Neural crest cell (in vitro differentiated cells): ENCODE measurements around the gene SYDE1. TPM values are rescaled to one million over a fixed set of nuclear protein-coding genes. Genes with fewer than 3 reads are reported as not detected.

Experiments used
- DNase-seq: peaks from one replicate; pipeline ENCODE4 v3.0.0; 2021; ENCODE audit warnings: low read depth, mixed read lengths, low spot score
- H3K27ac Mint-ChIP-seq: one replicate; pipeline ENCODE4 v1.8.0; 2021; ENCODE audit warnings: mild to moderate bottlenecking, mixed read lengths; ENCODE audit not compliant: unreplicated experiment
- H3K27me3 Mint-ChIP-seq: 2 replicates; pipeline ENCODE4 v1.8.0; 2021; ENCODE audit warnings: low read depth, mild to moderate bottlenecking, mixed read lengths
- H3K36me3 Mint-ChIP-seq: 2 replicates; pipeline ENCODE4 v1.8.0; 2021; ENCODE audit warnings: low read depth, mild to moderate bottlenecking, mixed read lengths
- H3K4me1 Mint-ChIP-seq: 2 replicates; pipeline ENCODE4 v1.8.0; 2021; ENCODE audit warnings: mixed read lengths
- H3K4me3 Mint-ChIP-seq: one replicate; pipeline ENCODE4 v1.8.0; 2021; ENCODE audit warnings: mild to moderate bottlenecking, mixed read lengths
- H3K9me3 Mint-ChIP-seq: 2 replicates; pipeline ENCODE4 v1.8.0; 2021; ENCODE audit warnings: mixed read lengths
- total RNA-seq: library from RNA; stranded (reverse); gene quantifications from 2 replicates; pipeline ENCODE4 v1.2.1, GENCODE V29; 2021
- TF ChIP-seq, protein P1 (sequence below): fragments of 200-600 bp; sonication (generic); conservative IDR thresholded peaks from 2 replicates; pipeline ENCODE4 v1.5.0; 2021; ENCODE audit warnings: antibody characterized with exemption, mild to moderate bottlenecking

SYDE1 gene
- total RNA-seq, 1 donor from 2014 or later, result 24.7 TPM

DNA sequence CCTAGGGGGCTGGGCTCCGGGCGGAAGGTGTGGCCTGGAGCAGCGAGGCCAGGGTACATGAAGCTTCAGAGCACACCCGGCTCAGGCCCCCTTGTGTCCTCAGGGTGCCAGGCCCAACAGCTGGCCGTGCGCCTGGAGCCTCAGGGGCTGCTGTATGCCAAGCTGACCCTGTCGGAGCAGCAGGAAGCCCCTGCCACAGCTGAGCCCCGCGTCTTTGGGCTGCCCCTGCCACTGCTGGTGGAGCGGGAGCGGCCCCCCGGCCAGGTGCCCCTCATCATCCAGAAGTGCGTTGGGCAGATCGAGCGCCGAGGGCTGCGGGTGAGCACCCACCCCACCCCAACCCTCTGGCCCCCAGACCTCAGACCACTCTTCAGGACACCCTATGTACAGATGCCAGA, 3.2 kb downstream of the SYDE1 start:
- TF ChIP-seq, protein P1, sequence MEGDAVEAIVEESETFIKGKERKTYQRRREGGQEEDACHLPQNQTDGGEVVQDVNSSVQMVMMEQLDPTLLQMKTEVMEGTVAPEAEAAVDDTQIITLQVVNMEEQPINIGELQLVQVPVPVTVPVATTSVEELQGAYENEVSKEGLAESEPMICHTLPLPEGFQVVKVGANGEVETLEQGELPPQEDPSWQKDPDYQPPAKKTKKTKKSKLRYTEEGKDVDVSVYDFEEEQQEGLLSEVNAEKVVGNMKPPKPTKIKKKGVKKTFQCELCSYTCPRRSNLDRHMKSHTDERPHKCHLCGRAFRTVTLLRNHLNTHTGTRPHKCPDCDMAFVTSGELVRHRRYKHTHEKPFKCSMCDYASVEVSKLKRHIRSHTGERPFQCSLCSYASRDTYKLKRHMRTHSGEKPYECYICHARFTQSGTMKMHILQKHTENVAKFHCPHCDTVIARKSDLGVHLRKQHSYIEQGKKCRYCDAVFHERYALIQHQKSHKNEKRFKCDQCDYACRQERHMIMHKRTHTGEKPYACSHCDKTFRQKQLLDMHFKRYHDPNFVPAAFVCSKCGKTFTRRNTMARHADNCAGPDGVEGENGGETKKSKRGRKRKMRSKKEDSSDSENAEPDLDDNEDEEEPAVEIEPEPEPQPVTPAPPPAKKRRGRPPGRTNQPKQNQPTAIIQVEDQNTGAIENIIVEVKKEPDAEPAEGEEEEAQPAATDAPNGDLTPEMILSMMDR, result no peak
- H3K27ac Mint-ChIP-seq, result no peak overlapping the region
- H3K36me3 Mint-ChIP-seq, result peaks cover 12% of the 10 kb centered on the region
- peaks cover 15% of the 10 kb centered on the region for H3K4me1 Mint-ChIP-seq
- H3K9me3 Mint-ChIP-seq, result no peaks in the 10 kb centered on the region
- peak overlapping the region; percentile 67 for H3K4me3 Mint-ChIP-seq
- DNase-seq, result no peak
- no peaks in the 10 kb centered on the region for H3K27me3 Mint-ChIP-seq

DNA sequence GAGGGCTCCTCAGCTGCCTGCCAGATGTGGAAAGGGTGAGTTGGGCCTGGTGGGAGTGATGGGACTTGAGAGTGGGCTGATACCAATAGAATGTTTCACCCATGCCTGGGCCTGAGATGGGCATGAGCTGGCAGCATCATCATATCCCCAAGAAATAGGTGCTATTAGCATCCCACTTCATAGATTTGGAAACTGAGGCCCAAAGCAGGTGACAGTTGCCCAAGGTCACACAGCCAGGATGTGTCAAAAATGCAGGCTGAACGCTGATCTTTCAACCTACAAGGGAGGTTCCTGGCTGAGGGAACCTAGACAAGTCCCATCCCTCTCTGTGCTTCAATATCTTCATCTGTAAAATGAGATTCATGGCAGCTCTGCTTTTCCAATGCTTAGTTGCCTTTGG, 4.6 kb downstream of the SYDE1 start:
- Mint-ChIP-seq H3K9me3 (no peaks in the 10 kb centered on the region), H3K27ac (no peak overlapping the region), H3K4me3 (peak overlapping the region; percentile 66), H3K36me3 (peaks cover 12% of the 10 kb centered on the region), H3K4me1 (peaks cover 12% of the 10 kb centered on the region), H3K27me3 (no peaks in the 10 kb centered on the region)
- no peak for DNase-seq
- TF ChIP-seq, protein P1, result no peak

DNA sequence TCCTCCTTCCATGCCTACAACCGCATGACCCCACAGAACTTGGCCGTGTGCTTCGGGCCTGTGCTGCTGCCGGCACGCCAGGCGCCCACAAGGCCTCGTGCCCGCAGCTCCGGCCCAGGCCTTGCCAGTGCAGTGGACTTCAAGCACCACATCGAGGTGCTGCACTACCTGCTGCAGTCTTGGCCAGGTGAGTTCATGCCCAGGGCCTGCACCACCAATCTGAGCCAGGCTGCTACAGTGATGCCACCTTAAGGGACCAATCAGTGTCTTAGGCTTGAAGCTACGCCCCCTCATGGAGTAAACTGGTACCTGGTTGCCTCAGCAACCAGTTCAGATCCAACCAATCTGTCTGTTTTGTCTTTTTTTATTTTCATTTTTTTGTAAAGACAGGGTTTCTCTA, 5.2 kb downstream of the SYDE1 start:
- H3K27ac Mint-ChIP-seq, result no peak overlapping the region
- H3K4me3 Mint-ChIP-seq, result peak overlapping the region; percentile 66
- no peak for DNase-seq
- TF ChIP-seq, protein P1, result peak; percentile 30
- peaks cover 12% of the 10 kb centered on the region for H3K36me3 Mint-ChIP-seq
- no peaks in the 10 kb centered on the region for H3K9me3 Mint-ChIP-seq
- no peaks in the 10 kb centered on the region for H3K27me3 Mint-ChIP-seq
- H3K4me1 Mint-ChIP-seq, result peaks cover 10% of the 10 kb centered on the region

DNA sequence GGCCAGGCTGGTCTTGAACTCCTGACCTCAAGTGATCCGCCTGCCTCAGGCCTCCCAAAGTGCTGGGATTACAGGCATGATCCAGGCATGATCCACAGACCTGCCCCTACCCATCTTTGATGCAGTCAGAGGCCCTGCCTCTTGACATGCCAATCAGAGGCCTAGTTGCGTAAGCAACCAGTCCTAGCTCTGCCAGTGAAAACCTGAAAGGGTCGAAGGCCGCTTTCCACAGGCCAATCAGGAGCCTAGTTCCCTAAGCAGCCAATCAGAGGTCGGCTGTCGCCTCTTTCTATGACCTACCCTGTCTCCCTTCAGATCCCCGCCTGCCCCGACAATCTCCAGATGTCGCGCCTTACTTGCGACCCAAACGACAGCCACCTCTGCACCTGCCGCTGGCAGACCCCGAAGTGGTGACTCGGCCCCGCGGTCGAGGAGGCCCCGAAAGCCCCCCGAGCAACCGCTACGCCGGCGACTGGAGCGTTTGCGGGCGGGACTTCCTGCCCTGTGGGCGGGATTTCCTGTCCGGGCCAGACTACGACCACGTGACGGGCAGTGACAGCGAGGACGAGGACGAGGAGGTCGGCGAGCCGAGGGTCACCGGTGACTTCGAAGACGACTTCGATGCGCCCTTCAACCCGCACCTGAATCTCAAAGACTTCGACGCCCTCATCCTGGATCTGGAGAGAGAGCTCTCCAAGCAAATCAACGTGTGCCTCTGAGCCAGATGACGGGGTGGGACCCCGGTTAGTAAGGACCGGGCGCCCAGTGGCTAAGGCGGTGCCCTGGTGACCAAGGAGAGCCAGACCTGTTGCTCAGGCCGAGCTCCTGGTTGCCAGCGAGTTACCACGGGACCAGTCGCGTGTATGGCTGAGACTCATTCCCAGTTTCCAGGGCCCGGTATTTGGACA, 6.3 kb downstream of the SYDE1 start:
- DNase-seq, result no peak
- peaks cover 21% of the 10 kb centered on the region for H3K36me3 Mint-ChIP-seq
- H3K4me1 Mint-ChIP-seq, result peaks cover 2% of the 10 kb centered on the region
- H3K9me3 Mint-ChIP-seq, result no peaks in the 10 kb centered on the region
- TF ChIP-seq, protein P1, result no peak
- H3K27me3 Mint-ChIP-seq, result no peaks in the 10 kb centered on the region
- H3K4me3 Mint-ChIP-seq, result peak overlapping the region; percentile 59
- no peak overlapping the region for H3K27ac Mint-ChIP-seq

DNA sequence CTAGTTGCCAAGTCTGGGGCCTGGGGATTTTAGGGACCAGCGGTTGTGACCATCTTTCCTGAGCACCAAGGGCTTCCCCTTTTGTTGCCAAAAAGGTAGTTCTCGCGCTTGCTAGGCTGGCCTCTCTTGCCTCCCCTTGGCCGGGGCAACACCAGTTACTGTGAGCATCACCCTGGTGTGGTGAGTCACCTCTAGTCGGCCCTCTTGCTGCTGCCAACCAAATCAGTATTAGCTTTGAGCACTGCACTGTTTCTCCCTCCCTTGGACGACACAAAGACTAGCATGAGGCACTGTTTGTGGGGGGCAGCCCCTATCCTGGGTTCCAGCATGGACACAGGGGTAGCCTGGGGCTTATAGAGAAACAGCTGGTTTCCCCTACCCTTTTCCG, 6.9 kb downstream of the SYDE1 start:
- DNase-seq, result no peak
- H3K4me1 Mint-ChIP-seq, result no peaks in the 10 kb centered on the region
- no peak overlapping the region for H3K27ac Mint-ChIP-seq
- H3K36me3 Mint-ChIP-seq, result peaks cover 25% of the 10 kb centered on the region
- no peak overlapping the region for H3K4me3 Mint-ChIP-seq
- no peaks in the 10 kb centered on the region for H3K9me3 Mint-ChIP-seq
- TF ChIP-seq, protein P1, result no peak
- H3K27me3 Mint-ChIP-seq, result no peaks in the 10 kb centered on the region
